HepG2 (cell line): ENCODE data around the gene ZCRB1.

Source experiments
- ARID2 ChIP-seq: sonication (generic); formaldehyde crosslinking; IDR thresholded peaks from 2 replicates; pipeline ENCODE4 v1.8.1; 2022; ENCODE audit warnings: mild to moderate bottlenecking, missing genetic modification reagents, borderline replicate concordance
- MEF2D ChIP-seq: sonication (generic); formaldehyde crosslinking; IDR thresholded peaks from 2 replicates; pipeline ENCODE4 v1.5.1; 2020; ENCODE audit warnings: mild to moderate bottlenecking, missing genetic modification reagents
- NBN ChIP-seq: fragments of 450-650 bp; conservative IDR thresholded peaks from 2 replicates; pipeline ENCODE4 v1.6.1; 2017
- SMC3 ChIP-seq: IDR thresholded peaks from 2 replicates; pipeline ENCODE4 v1.6.1; 2011; ENCODE audit warnings: low read length, improper control_type of control experiment
- ZNF17 ChIP-seq: sonication (generic); formaldehyde crosslinking; IDR thresholded peaks from 2 replicates; pipeline ENCODE4 v1.5.0; 2020; ENCODE audit warnings: mild to moderate bottlenecking, missing genetic modification reagents
- ZNF468 ChIP-seq: sonication (generic); formaldehyde crosslinking; IDR thresholded peaks from 2 replicates; pipeline ENCODE4 v1.8.0; 2022; ENCODE audit warnings: mild to moderate bottlenecking, moderate library complexity, missing genetic modification reagents
- ZNF660 ChIP-seq: sonication (generic); formaldehyde crosslinking; IDR thresholded peaks from 2 replicates; pipeline ENCODE4 v1.5.1; 2020; ENCODE audit warnings: mild to moderate bottlenecking, low read depth, missing genetic modification reagents, borderline replicate concordance
- TF ChIP-seq, protein P1 (sequence below): sonication (generic); formaldehyde crosslinking; IDR thresholded peaks from 2 replicates; pipeline ENCODE4 v1.5.0; 2020; ENCODE audit warnings: mild to moderate bottlenecking, missing genetic modification reagents, moderate library complexity
- TF ChIP-seq, protein P2 (sequence below), 2 experiments: sonication (generic) in 1 of 2; formaldehyde crosslinking in 1 of 2; IDR thresholded peaks; 2 replicates each; pipeline versions ENCODE4 v1.4.0 to v1.6.1; 2018 to 2020; ENCODE audit warnings: missing genetic modification reagents in 2 of 2, borderline replicate concordance in 1 of 2, low read depth in 1 of 2, mild to moderate bottlenecking in 1 of 2, missing biosample characterization in 1 of 2

DNA sequence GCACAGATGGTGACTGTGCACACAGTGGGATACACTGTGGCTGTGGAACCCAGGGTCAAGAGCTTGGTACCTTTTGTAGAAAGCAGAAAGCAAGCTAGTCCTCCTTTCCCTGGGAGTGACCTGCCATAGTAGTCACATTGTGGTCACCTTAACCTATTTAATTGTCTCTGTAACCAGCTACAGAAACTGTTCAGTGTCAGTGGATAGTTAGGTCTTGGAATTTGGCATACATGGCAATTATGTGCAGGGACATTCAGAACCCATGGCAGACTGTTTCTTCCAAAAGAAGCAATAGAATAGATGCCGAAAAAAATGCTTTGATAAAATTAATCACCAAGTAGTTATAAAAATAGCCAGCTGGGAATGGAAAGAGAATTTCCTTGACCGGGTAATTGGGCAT lies 30.4 kb upstream of the ZCRB1 start:
- TF ChIP-seq ARID2 (CRISPR knock-in tag) (no peak), ZNF17 (CRISPR knock-in tag) (no peak), NBN (no peak), ZNF660 (CRISPR knock-in tag) (no peak), SMC3 (no peak), ZNF468 (CRISPR knock-in tag) (no peak), MEF2D (CRISPR knock-in tag) (no peak)
- TF ChIP-seq, protein P1, sequence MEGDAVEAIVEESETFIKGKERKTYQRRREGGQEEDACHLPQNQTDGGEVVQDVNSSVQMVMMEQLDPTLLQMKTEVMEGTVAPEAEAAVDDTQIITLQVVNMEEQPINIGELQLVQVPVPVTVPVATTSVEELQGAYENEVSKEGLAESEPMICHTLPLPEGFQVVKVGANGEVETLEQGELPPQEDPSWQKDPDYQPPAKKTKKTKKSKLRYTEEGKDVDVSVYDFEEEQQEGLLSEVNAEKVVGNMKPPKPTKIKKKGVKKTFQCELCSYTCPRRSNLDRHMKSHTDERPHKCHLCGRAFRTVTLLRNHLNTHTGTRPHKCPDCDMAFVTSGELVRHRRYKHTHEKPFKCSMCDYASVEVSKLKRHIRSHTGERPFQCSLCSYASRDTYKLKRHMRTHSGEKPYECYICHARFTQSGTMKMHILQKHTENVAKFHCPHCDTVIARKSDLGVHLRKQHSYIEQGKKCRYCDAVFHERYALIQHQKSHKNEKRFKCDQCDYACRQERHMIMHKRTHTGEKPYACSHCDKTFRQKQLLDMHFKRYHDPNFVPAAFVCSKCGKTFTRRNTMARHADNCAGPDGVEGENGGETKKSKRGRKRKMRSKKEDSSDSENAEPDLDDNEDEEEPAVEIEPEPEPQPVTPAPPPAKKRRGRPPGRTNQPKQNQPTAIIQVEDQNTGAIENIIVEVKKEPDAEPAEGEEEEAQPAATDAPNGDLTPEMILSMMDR (CRISPR knock-in tag) = no peak
- TF ChIP-seq, protein P2, sequence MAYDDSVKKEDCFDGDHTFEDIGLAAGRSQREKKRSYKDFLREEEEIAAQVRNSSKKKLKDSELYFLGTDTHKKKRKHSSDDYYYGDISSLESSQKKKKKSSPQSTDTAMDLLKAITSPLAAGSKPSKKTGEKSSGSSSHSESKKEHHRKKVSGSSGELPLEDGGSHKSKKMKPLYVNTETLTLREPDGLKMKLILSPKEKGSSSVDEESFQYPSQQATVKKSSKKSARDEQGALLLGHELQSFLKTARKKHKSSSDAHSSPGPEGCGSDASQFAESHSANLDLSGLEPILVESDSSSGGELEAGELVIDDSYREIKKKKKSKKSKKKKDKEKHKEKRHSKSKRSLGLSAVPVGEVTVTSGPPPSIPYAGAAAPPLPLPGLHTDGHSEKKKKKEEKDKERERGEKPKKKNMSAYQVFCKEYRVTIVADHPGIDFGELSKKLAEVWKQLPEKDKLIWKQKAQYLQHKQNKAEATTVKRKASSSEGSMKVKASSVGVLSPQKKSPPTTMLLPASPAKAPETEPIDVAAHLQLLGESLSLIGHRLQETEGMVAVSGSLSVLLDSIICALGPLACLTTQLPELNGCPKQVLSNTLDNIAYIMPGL (CRISPR knock-in tag; IDR thresholded peaks at IDR 0.05; ENCODE audit: borderline replicate concordance in 1 of 2, low read depth in 1 of 2) = no peak
